Measurements from ENCODE around the gene CRY2.
A peak's percentile ranks its signal among the peaks of the same experiment; 100 is the strongest.
"Not testable (repeated sequence)": the region's sequence is repeated elsewhere in the genome, so short reads cannot be mapped to it uniquely, and the experiment has no call there.

The CRY2 gene

DNA sequence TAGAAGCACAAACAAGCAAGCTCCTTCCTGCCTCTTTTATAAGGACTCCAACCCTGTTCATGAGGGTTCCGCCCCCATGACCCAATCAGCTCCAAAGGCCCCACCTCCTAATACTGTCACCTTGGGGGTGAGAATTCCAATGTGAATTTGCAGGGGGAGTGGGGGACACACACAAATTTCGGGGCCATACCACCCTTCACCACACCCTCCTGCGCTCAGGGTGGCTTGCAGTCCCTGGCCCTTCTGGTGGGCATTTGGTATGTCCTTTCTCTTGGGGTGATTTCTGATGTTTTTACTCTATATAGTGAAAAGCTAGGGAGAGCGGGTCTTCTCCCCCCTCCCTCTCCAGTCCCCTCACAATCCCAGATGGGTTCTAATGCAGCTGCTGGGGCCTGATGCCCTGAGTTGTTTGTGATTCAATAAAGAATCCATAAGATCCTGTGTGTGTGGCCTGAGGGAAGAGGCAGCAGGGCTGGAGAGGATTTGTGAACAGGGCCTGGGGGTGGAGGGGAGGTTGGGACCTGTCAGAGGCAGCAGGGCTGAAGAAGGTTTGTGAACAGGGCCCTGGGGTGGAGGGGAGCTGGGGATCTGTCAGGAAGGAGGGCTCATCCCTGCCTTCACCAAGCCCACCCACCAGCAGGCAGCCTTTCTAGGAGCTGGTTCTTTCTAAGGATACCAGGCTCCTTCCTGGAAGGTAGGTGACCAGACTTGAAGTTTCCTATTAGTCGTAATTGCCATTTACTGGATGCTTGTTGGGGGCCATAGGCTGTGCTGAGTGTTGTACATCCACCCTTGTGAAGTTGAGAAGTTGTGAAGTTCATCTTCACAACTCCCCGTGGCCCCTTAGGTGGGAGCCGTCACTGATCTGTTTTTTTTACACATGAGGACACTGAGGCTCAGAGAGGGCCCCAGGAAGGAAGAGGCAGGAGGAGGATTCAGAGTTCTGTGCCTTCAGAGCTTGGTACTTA lies 34.4 kb upstream of the CRY2 start:
- TF ChIP-seq, protein P1, sequence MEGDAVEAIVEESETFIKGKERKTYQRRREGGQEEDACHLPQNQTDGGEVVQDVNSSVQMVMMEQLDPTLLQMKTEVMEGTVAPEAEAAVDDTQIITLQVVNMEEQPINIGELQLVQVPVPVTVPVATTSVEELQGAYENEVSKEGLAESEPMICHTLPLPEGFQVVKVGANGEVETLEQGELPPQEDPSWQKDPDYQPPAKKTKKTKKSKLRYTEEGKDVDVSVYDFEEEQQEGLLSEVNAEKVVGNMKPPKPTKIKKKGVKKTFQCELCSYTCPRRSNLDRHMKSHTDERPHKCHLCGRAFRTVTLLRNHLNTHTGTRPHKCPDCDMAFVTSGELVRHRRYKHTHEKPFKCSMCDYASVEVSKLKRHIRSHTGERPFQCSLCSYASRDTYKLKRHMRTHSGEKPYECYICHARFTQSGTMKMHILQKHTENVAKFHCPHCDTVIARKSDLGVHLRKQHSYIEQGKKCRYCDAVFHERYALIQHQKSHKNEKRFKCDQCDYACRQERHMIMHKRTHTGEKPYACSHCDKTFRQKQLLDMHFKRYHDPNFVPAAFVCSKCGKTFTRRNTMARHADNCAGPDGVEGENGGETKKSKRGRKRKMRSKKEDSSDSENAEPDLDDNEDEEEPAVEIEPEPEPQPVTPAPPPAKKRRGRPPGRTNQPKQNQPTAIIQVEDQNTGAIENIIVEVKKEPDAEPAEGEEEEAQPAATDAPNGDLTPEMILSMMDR (IDR thresholded peaks at IDR 0.05; ENCODE audit: extremely low read depth, insufficient read depth, missing control alignments): no peak
- in situ Hi-C loops (cut with MboI; ENCODE audit: low pct_unique_long_range_greater_than_20kb, low sequenced_read_pairs, unreplicated experiment): no loop called here
- DNase-seq (ENCODE audit: low spot score): no peak

- no peak for DNase-seq (ENCODE audit: low spot score)
- in situ Hi-C loops (cut with MboI; ENCODE audit: low pct_unique_long_range_greater_than_20kb, low sequenced_read_pairs, unreplicated experiment): no loop called here
- TF ChIP-seq, protein P1 (IDR thresholded peaks at IDR 0.05; ENCODE audit: extremely low read depth, insufficient read depth, missing control alignments): no peak
Measured at GRCh38 chr11:45815747-45816146, 31.5 kb upstream of the CRY2 start.

- in situ Hi-C loops (cut with MboI; ENCODE audit: low pct_unique_long_range_greater_than_20kb, low sequenced_read_pairs, unreplicated experiment): no loop called here
- no peak for DNase-seq (ENCODE audit: low spot score)
- TF ChIP-seq, protein P1 (IDR thresholded peaks at IDR 0.05; ENCODE audit: extremely low read depth, insufficient read depth, missing control alignments): no peak
Measured at GRCh38 chr11:45816614-45817013, 30.7 kb upstream of the CRY2 start.

DNA sequence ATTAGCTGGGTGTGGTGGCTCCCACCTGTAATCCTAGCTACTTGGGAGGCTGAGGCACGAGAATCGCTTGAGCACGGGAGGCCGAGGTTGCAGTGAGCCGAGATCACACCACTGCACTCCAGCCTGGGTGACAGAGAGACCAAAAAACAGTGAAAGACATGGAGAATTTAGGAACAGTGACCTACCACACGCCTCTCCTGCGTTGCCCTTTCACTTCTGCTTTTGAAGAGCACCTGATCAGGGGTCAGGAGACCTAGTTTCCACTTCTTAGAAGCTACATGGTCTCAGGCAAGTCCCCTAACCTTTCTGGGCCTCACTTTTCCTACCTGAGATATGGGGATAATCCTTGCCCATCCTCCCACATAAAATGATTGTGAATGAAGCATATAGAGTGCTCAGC lies 30.1 kb upstream of the CRY2 start:
- in situ Hi-C loops (cut with MboI; ENCODE audit: low pct_unique_long_range_greater_than_20kb, low sequenced_read_pairs, unreplicated experiment): no loop called here
- DNase-seq (ENCODE audit: low spot score): peak; percentile 63
- TF ChIP-seq, protein P1 (IDR thresholded peaks at IDR 0.05; ENCODE audit: extremely low read depth, insufficient read depth, missing control alignments): no peak

- in situ Hi-C loops (cut with MboI; ENCODE audit: low pct_unique_long_range_greater_than_20kb, low sequenced_read_pairs, unreplicated experiment): no loop called here
- TF ChIP-seq, protein P1 (IDR thresholded peaks at IDR 0.05; ENCODE audit: extremely low read depth, insufficient read depth, missing control alignments): no peak
- no peak for DNase-seq (ENCODE audit: low spot score)
Measured at GRCh38 chr11:45818961-45819605, 28.2 kb upstream of the CRY2 start.

- in situ Hi-C loops (cut with MboI; ENCODE audit: low pct_unique_long_range_greater_than_20kb, low sequenced_read_pairs, unreplicated experiment): no loop called here
Measured at GRCh38 chr11:45820211-45820857, 26.9 kb upstream of the CRY2 start.

GRCh38 chr11:45826492-45826891 lies 20.8 kb upstream of the CRY2 start:
- in situ Hi-C loops (cut with MboI; ENCODE audit: low pct_unique_long_range_greater_than_20kb, low sequenced_read_pairs, unreplicated experiment): not testable (repeated sequence)

More at GRCh38 chr11:45820211-45820857, 26.9 kb upstream of the CRY2 start:
- no peak for DNase-seq (ENCODE audit: low spot score)
- TF ChIP-seq, protein P1 (IDR thresholded peaks at IDR 0.05; ENCODE audit: extremely low read depth, insufficient read depth, missing control alignments): no peak

More at GRCh38 chr11:45826492-45826891, 20.8 kb upstream of the CRY2 start:
- DNase-seq (ENCODE audit: low spot score): not testable (repeated sequence)
